Fibroblast of lung (primary cell): ENCODE data around the gene CSGALNACT2.

ENCODE experiments used
- EZH2 ChIP-seq: IDR thresholded peaks from 2 replicates; pipeline ENCODE4 v1.5.1; 2012; ENCODE audit warnings: low read length, control low read depth, mild to moderate bottlenecking; ENCODE audit errors: missing control alignments
- TF ChIP-seq, protein P1 (sequence below), 2 donors: IDR thresholded peaks in 1 of 2; conservative IDR thresholded peaks in 1 of 2; 1 replicate in 1 of 2; 2 replicates in 1 of 2; pipeline ENCODE4 v1.5.1; 2011 to 2012; ENCODE audit warnings: low read length in 2 of 2, control low read depth in 1 of 2, inconsistent platforms in 1 of 2, low read depth in 1 of 2, mild to moderate bottlenecking in 1 of 2

DNA sequence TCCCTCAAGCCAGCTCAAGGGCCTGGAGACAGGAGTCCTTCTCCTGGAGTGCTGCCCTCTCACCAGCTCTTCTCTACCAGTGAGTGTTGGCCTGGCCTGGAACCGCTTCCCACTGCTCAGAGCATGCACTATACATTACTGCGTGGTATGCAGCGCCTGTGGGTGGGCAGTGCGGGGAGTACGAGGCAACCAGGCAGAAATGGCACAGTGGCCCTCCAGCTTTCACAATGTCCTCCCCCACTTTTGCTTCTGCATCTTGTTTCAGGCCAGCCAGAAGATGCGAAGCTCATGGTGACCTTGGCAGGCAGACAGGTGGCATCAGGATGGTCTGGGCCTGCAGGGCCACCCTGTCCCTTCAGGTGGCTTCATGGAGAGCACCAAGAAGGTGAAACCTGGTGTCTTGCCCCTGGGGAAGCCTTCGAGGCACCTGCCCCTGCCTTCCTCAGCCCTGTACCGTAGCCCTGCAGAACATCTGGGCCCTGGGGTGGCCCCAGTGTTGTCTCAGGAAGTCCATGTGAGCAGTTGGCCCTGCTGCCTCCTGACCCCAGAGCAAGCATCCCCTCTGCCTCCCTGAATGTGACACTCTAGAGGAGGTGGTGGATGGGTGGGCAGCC, 92.8 kb downstream of the CSGALNACT2 start:
- TF ChIP-seq, protein P1, sequence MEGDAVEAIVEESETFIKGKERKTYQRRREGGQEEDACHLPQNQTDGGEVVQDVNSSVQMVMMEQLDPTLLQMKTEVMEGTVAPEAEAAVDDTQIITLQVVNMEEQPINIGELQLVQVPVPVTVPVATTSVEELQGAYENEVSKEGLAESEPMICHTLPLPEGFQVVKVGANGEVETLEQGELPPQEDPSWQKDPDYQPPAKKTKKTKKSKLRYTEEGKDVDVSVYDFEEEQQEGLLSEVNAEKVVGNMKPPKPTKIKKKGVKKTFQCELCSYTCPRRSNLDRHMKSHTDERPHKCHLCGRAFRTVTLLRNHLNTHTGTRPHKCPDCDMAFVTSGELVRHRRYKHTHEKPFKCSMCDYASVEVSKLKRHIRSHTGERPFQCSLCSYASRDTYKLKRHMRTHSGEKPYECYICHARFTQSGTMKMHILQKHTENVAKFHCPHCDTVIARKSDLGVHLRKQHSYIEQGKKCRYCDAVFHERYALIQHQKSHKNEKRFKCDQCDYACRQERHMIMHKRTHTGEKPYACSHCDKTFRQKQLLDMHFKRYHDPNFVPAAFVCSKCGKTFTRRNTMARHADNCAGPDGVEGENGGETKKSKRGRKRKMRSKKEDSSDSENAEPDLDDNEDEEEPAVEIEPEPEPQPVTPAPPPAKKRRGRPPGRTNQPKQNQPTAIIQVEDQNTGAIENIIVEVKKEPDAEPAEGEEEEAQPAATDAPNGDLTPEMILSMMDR (conservative IDR thresholded peaks at IDR 0.05 in 1 of 2, IDR thresholded peaks at IDR 0.05 in 1 of 2; ENCODE audit: low read depth in 1 of 2, low read length in 2 of 2): no peak
- TF ChIP-seq EZH2: no peak
